Cardiac fibroblast (primary cell): ENCODE results near the gene HEATR9.

ENCODE experiments used
- DNase-seq, 2 donors: peaks; one replicate each; pipeline versions ENCODE4 v3.0.0 to v3.0.0-alpha.2; 2010; ENCODE audit warnings: low read depth in 2 of 2
- H3K4me3 ChIP-seq, 2 donors: replicated peaks in 1 of 2; 1 replicate in 1 of 2; 2 replicates in 1 of 2; pipeline ENCODE4 v1.5.1; 2011; ENCODE audit warnings: low read depth in 2 of 2, low read length in 2 of 2, mild to moderate bottlenecking in 2 of 2, moderate library complexity in 1 of 2
- CTCF ChIP-seq: IDR thresholded peaks from one replicate; pipeline ENCODE4 v1.5.1; 2011; ENCODE audit warnings: low read depth, mild to moderate bottlenecking, low read length, inconsistent platforms

The HEATR9 gene

GRCh38 chr17:35875072-35875799 lies 6.5 kb upstream of the HEATR9 start:
- H3K4me3 ChIP-seq = no peak overlapping the region
- TF ChIP-seq CTCF = no peak
- DNase-seq = no peak

GRCh38 chr17:35872196-35872980 lies 3.7 kb upstream of the HEATR9 start:
- no peak overlapping the region for H3K4me3 ChIP-seq
- no peak for TF ChIP-seq CTCF
- DNase-seq = no peak

GRCh38 chr17:35870906-35871819 lies 2.5 kb upstream of the HEATR9 start:
- no peak overlapping the region for H3K4me3 ChIP-seq
- DNase-seq = no peak
- TF ChIP-seq CTCF = no peak

- no peak for DNase-seq
- TF ChIP-seq CTCF = no peak
- H3K4me3 ChIP-seq = no peak overlapping the region
Measured at GRCh38 chr17:35867574-35867973, 1.1 kb downstream of the HEATR9 start.

GRCh38 chr17:35866341-35866950 lies 2.2 kb downstream of the HEATR9 start:
- no peak for TF ChIP-seq CTCF
- no peak overlapping the region for H3K4me3 ChIP-seq
- DNase-seq = peak; percentile 54 to 68
